Measurements from ENCODE around the gene APLP2.

DNA sequence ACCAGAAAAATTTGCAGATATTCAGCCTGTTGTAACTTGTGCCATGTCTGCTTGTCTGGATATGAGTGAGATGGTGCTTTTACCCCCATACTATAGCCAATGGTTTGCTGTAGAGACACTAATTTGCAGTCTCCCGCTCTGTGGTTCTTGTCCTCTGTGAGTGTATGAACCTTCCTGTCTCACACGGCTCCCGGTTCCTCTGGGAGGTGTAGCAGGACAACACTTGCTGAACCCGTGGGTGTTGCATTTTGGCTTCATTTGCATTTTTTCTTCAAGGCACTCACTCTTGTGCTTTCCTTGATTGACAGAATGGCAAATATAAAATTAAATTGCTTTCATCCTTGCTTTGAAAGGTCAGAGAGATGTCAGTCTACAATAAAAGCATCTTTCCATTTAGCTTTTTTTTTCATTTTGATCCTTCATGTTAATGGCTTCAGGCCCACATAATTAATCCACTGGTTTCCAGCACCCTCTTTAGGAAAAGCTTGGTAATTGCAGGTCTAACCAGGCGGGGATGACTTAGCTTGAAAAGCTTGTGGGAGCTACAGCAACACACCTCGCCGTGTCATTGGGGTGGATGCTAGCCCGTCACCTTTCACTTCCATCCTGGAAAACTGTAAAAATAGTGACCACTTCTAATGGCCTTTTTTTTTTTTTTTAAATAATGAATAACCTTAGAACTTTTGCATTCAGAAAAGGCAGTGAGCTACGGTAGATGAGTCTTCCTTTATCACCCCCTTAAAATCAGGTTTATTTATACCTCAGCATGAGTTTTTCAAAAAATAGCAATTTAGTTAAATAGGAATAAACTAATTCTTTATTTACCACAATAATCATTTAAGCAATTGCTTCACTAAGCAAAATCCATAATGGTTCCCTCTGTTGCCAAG lies 62.5 kb downstream of the APLP2 start:
- TF ChIP-seq EZH2 (conservative IDR thresholded peaks at IDR 0.05; ENCODE audit: low read depth, low read length) (no peak), NBN (conservative IDR thresholded peaks at IDR 0.05) (no peak), ZNF225 (CRISPR knock-in tag; IDR thresholded peaks at IDR 0.05) (no peak), CTCF (CRISPR knock-in tag; IDR thresholded peaks at IDR 0.05) (peak; percentile 82), GTF3A (CRISPR knock-in tag; conservative IDR thresholded peaks at IDR 0.05) (no peak), ZBTB49 (CRISPR knock-in tag; IDR thresholded peaks at IDR 0.05; ENCODE audit: borderline replicate concordance) (no peak), MAFG (CRISPR knock-in tag; IDR thresholded peaks at IDR 0.05) (no peak), ZNF644 (CRISPR knock-in tag; IDR thresholded peaks at IDR 0.05; ENCODE audit: low read depth) (no peak), ZNF230 (CRISPR knock-in tag; IDR thresholded peaks at IDR 0.05) (no peak), REXO4 (CRISPR knock-in tag; IDR thresholded peaks at IDR 0.05; ENCODE audit: borderline replicate concordance) (no peak)
- TF ChIP-seq, protein P1, sequence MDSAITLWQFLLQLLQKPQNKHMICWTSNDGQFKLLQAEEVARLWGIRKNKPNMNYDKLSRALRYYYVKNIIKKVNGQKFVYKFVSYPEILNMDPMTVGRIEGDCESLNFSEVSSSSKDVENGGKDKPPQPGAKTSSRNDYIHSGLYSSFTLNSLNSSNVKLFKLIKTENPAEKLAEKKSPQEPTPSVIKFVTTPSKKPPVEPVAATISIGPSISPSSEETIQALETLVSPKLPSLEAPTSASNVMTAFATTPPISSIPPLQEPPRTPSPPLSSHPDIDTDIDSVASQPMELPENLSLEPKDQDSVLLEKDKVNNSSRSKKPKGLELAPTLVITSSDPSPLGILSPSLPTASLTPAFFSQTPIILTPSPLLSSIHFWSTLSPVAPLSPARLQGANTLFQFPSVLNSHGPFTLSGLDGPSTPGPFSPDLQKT (CRISPR knock-in tag; IDR thresholded peaks at IDR 0.05; ENCODE audit: borderline replicate concordance) = no peak
- TF ChIP-seq, protein P2, sequence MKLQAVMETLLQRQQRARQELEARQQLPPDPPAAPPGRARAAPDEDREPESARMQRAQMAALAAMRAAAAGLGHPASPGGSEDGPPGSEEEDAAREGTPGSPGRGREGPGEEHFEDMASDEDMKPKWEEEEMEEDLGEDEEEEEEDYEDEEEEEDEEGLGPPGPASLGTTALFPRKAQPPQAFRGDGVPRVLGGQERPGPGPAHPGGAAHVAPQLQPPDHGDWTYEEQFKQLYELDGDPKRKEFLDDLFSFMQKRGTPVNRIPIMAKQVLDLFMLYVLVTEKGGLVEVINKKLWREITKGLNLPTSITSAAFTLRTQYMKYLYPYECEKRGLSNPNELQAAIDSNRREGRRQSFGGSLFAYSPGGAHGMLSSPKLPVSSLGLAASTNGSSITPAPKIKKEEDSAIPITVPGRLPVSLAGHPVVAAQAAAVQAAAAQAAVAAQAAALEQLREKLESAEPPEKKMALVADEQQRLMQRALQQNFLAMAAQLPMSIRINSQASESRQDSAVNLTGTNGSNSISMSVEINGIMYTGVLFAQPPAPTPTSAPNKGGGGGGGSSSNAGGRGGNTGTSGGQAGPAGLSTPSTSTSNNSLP (IDR thresholded peaks at IDR 0.05; ENCODE audit: low read depth, low read length) = 0 out of 2 replicates have a peak, but pooled peaks have one; percentile 59
- TF ChIP-seq, protein P3, sequence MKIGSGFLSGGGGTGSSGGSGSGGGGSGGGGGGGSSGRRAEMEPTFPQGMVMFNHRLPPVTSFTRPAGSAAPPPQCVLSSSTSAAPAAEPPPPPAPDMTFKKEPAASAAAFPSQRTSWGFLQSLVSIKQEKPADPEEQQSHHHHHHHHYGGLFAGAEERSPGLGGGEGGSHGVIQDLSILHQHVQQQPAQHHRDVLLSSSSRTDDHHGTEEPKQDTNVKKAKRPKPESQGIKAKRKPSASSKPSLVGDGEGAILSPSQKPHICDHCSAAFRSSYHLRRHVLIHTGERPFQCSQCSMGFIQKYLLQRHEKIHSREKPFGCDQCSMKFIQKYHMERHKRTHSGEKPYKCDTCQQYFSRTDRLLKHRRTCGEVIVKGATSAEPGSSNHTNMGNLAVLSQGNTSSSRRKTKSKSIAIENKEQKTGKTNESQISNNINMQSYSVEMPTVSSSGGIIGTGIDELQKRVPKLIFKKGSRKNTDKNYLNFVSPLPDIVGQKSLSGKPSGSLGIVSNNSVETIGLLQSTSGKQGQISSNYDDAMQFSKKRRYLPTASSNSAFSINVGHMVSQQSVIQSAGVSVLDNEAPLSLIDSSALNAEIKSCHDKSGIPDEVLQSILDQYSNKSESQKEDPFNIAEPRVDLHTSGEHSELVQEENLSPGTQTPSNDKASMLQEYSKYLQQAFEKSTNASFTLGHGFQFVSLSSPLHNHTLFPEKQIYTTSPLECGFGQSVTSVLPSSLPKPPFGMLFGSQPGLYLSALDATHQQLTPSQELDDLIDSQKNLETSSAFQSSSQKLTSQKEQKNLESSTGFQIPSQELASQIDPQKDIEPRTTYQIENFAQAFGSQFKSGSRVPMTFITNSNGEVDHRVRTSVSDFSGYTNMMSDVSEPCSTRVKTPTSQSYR (CRISPR knock-in tag; IDR thresholded peaks at IDR 0.05; ENCODE audit: borderline replicate concordance) = no peak
- TF ChIP-seq, protein P4, sequence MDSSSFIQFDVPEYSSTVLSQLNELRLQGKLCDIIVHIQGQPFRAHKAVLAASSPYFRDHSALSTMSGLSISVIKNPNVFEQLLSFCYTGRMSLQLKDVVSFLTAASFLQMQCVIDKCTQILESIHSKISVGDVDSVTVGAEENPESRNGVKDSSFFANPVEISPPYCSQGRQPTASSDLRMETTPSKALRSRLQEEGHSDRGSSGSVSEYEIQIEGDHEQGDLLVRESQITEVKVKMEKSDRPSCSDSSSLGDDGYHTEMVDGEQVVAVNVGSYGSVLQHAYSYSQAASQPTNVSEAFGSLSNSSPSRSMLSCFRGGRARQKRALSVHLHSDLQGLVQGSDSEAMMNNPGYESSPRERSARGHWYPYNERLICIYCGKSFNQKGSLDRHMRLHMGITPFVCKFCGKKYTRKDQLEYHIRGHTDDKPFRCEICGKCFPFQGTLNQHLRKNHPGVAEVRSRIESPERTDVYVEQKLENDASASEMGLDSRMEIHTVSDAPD (CRISPR knock-in tag; IDR thresholded peaks at IDR 0.05) = no peak

Measured in HepG2 (cell line).